SIG-M5 (cell line): ENCODE measurements around the gene FGF22.

Experiments used
- DNase-seq: peaks from one replicate; lab custom pipeline; 2025; lab: John Stamatoyannopoulos, UW

The FGF22 gene

GRCh38 chr19:680287-681028 is 40.8 kb downstream of the FGF22 start:
- DNase-seq: peak; percentile 74

GRCh38 chr19:681029-682019 is 41.6 kb downstream of the FGF22 start:
- DNase-seq: no peak

GRCh38 chr19:682678-683320 is 43.1 kb downstream of the FGF22 start:
- DNase-seq: no peak

GRCh38 chr19:685454-685931 is 45.8 kb downstream of the FGF22 start:
- no peak for DNase-seq

- no peak for DNase-seq
These were observed 47.1 kb downstream of the FGF22 start for GRCh38 chr19:686589-687297.

GRCh38 chr19:687569-688166 is 48.0 kb downstream of the FGF22 start:
- DNase-seq: no peak

- DNase-seq: no peak
These were observed 48.5 kb downstream of the FGF22 start for GRCh38 chr19:688214-688613.

GRCh38 chr19:688992-689391 is 49.3 kb downstream of the FGF22 start:
- DNase-seq: no peak

GRCh38 chr19:690203-690602 is 50.5 kb downstream of the FGF22 start:
- no peak for DNase-seq
